A549 (cell line): ENCODE measurements around the gene SLIT3. TPM values are rescaled to one million over a fixed set of nuclear protein-coding genes. Genes with fewer than 3 reads are reported as not detected.
A peak's percentile ranks its signal among the peaks of the same experiment; 100 is the strongest.
"Not testable (repeated sequence)": the region's sequence is repeated elsewhere in the genome, so short reads cannot be mapped to it uniquely, and the experiment has no call there.

Source experiments
- ATAC-seq, 2 experiments: fragments of 200-7000 bp in 1 of 2; fragments of >200 bp in 1 of 2; cut with Nextera tagmentation in 1 of 2; cut with Tn5 transposase in 1 of 2; 3 replicates each; pipeline versions ENCODE4 v1.8.0 to v1.9.1; 2018 to 2020; ENCODE audit warnings: mild to moderate bottlenecking in 1 of 2, moderate library complexity in 1 of 2
- CTCF ChIA-PET: fragments of 300-600 bp; sonication (Branson Sonifier 250); formaldehyde crosslinking; extraction: SDS; loops from one replicate; lab custom pipeline; 2021; ENCODE audit warnings: antibody characterized with exemption, inconsistent platforms; lab: Yijun Ruan, JAX
- POLR2A ChIA-PET: fragments of 350-600 bp; formaldehyde crosslinking; extraction: SDS; loops from one replicate; lab custom pipeline; 2021; ENCODE audit warnings: antibody characterized with exemption, inconsistent platforms; lab: Yijun Ruan, JAX
- DNase-seq, 2 experiments: peaks; one replicate each; pipeline versions ENCODE4 v3.0.0 to v3.0.0-alpha.2; 2011 to 2016; ENCODE audit warnings: low read depth in 1 of 2, low spot score in 1 of 2
- FAIRE-seq: peaks from 2 replicates; lab custom pipeline; 2011; peaks lifted over from hg19 to GRCh38; lab: Jason Lieb, UNC
- H3K27ac ChIP-seq, 2 experiments: fragments of >200 bp; sonication (Bioruptor Twin); formaldehyde crosslinking; 3 replicates each; pipeline ENCODE4 v1.5.1; 2016 to 2017
- H3K4me1 ChIP-seq: fragments of >200 bp; sonication (Bioruptor Twin); formaldehyde crosslinking; 3 replicates; pipeline ENCODE4 v1.6.1; 2016
- H3K4me2 ChIP-seq: fragments of >200 bp; sonication (Bioruptor Twin); formaldehyde crosslinking; 3 replicates; pipeline ENCODE4 v1.6.1; 2016
- H3K4me3 ChIP-seq: fragments of >200 bp; sonication (Bioruptor Twin); formaldehyde crosslinking; 3 replicates; pipeline ENCODE4 v1.5.1; 2016
- H3K9me3 ChIP-seq: fragments of >200 bp; sonication (Bioruptor Twin); formaldehyde crosslinking; 3 replicates; pipeline ENCODE4 v1.6.1; 2016
- CEBPB ChIP-seq, 2 experiments: fragments of >200 bp in 1 of 2; sonication (Bioruptor Twin) in 1 of 2; formaldehyde crosslinking in 1 of 2; IDR thresholded peaks; 2 replicates each; pipeline ENCODE4 v1.6.1; 2012 to 2016
- CHD4 ChIP-seq: fragments of 200-600 bp; sonication (generic); IDR thresholded peaks from 2 replicates; pipeline ENCODE4 v1.6.1; 2016; ENCODE audit warnings: antibody characterized with exemption, mild to moderate bottlenecking, borderline replicate concordance
- CTCF ChIP-seq: fragments of >200 bp; sonication (Bioruptor Twin); formaldehyde crosslinking; IDR thresholded peaks from 3 replicates; pipeline ENCODE4 v1.5.1; 2016
- EHF ChIP-seq: fragments of 250-450 bp; sonication (Bioruptor Pico); IDR thresholded peaks from 2 replicates; pipeline ENCODE4 v1.5.0; 2020; ENCODE audit warnings: mild to moderate bottlenecking
- EHMT2 ChIP-seq: fragments of 200-600 bp; sonication (generic); IDR thresholded peaks from 2 replicates; pipeline ENCODE4 v1.6.1; 2016; ENCODE audit warnings: antibody characterized with exemption, low read depth, mild to moderate bottlenecking, moderate library complexity
- EP300 ChIP-seq, 2 experiments: fragments of >200 bp; sonication (Bioruptor Twin); formaldehyde crosslinking; IDR thresholded peaks; 2 replicates in 1 of 2; 3 replicates in 1 of 2; pipeline ENCODE4 v1.6.1; 2016 to 2017
- ESRRA ChIP-seq: fragments of 150-350 bp; IDR thresholded peaks from 2 replicates; pipeline ENCODE4 v1.6.1; 2014; ENCODE audit warnings: mild to moderate bottlenecking, low read length, borderline replicate concordance
- GATA3 ChIP-seq: IDR thresholded peaks from 2 replicates; pipeline ENCODE4 v1.6.1; 2012; ENCODE audit warnings: borderline replicate concordance
- HEYL ChIP-seq: fragments of 250-450 bp; sonication (Bioruptor Pico); IDR thresholded peaks from 2 replicates; pipeline ENCODE4 v1.8.0; 2021; ENCODE audit warnings: mild to moderate bottlenecking, moderate library complexity
- HOXB5 ChIP-seq: fragments of 250-450 bp; sonication (Bioruptor Pico); IDR thresholded peaks from 2 replicates; pipeline ENCODE4 v1.5.0; 2020; ENCODE audit warnings: mild to moderate bottlenecking, moderate library complexity
- JUN ChIP-seq, 2 experiments: fragments of >200 bp; sonication (Bioruptor Twin); formaldehyde crosslinking; IDR thresholded peaks; 2 replicates in 1 of 2; 3 replicates in 1 of 2; pipeline ENCODE4 v1.6.1; 2016 to 2017
- KDM5A ChIP-seq: fragments of 200-600 bp; sonication (generic); IDR thresholded peaks from 2 replicates; pipeline ENCODE4 v1.6.1; 2016; ENCODE audit warnings: antibody characterized with exemption, mild to moderate bottlenecking
- MAX ChIP-seq: IDR thresholded peaks from 2 replicates; pipeline ENCODE4 v1.6.1; 2012
- MAZ ChIP-seq: fragments of 150-350 bp; IDR thresholded peaks from 2 replicates; pipeline ENCODE4 v1.6.1; 2014; ENCODE audit warnings: antibody characterized with exemption, low read depth, low read length, borderline replicate concordance
- PBX3 ChIP-seq: IDR thresholded peaks from 2 replicates; pipeline ENCODE4 v1.6.1; 2012
- RCOR1 ChIP-seq: fragments of 150-350 bp; IDR thresholded peaks from 2 replicates; pipeline ENCODE4 v1.6.1; 2014; ENCODE audit warnings: antibody characterized with exemption, low read length, low read depth
- ZFP36 ChIP-seq: fragments of 450-650 bp; IDR thresholded peaks from 2 replicates; pipeline ENCODE4 v1.6.1; 2014; ENCODE audit warnings: borderline replicate concordance; ENCODE audit not compliant: partially characterized antibody
- ZNF302 ChIP-seq: fragments of 250-450 bp; sonication (Bioruptor Pico); IDR thresholded peaks from 2 replicates; pipeline ENCODE4 v1.9.0; 2021; ENCODE audit warnings: inconsistent platforms, mild to moderate bottlenecking, moderate library complexity
- ZSCAN20 ChIP-seq: fragments of 250-450 bp; sonication (Bioruptor Pico); IDR thresholded peaks from 2 replicates; pipeline ENCODE4 v1.8.0; 2022; ENCODE audit warnings: mild to moderate bottlenecking, moderate library complexity
- WGBS: methylation state at CpG from one replicate; pipeline ENCODE4 v1.1.6; 2017; ENCODE audit errors: missing lambda C conversion rate; 5-methylcytosine and 5-hydroxymethylcytosine counted together
- polyA plus RNA-seq, 4 experiments: library from polyadenylated mRNA; depleted of rRNA in 3 of 4; stranded (reverse); fragments of >200 nt; fragmentation: RNase III in 1 of 4; extraction: RNeasy Plus Mini Kit Qiagen cat#74134 plus additional on column Dnase treatment in 1 of 4; gene quantifications; 2 replicates in 3 of 4; 3 replicates in 1 of 4; pipeline ENCODE4 v1.2.3, GENCODE V29; 2011 to 2017
- TF ChIP-seq, protein P1 (sequence below): fragments of 200-600 bp; sonication (generic); IDR thresholded peaks from 2 replicates; pipeline ENCODE4 v1.6.1; 2016; ENCODE audit warnings: antibody characterized with exemption, mild to moderate bottlenecking, moderate library complexity
- TF ChIP-seq, protein P2 (sequence below): fragments of >200 bp; sonication (Bioruptor Twin); formaldehyde crosslinking; IDR thresholded peaks from 3 replicates; pipeline ENCODE4 v1.6.1; 2016

SLIT3 gene
- polyA plus RNA-seq, 2 of the 4 experiments (the other 2 are of a cell fraction), result 12.7 to 22.9 TPM

DNA sequence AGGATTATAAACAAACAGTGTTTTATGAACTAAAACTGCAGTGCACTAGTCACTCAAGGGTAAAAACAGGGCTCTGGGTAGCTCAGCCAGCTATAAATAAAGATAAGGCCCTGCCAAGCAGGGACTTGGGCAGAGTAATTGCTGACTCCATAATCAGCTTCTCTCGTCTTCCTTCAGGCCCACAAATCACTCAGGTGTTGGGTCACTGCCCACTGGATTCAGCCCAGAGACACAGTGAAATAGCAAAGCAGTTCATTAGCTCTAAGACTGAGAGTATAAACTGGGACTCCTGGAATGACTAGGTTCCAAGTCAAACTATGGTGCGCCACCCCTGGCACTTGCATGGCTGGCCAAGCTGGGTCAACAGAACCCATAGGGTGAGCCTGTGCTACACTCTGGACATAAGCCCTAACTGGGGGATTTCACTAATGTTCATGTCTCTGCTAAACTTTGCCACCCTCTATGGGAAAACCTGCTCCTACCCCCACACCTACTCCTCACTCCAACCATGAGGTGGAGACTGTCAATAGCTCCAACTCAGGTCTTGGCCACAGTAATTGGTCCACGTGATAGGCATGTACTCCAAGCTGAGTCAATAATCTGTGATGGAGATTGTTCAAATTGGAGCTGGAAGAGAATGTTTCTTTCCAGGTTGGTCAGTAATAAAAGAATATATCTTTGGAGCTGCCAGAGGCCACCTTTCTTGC is 158.5 kb downstream of the SLIT3 start (continued):
- TF ChIP-seq, protein P1, sequence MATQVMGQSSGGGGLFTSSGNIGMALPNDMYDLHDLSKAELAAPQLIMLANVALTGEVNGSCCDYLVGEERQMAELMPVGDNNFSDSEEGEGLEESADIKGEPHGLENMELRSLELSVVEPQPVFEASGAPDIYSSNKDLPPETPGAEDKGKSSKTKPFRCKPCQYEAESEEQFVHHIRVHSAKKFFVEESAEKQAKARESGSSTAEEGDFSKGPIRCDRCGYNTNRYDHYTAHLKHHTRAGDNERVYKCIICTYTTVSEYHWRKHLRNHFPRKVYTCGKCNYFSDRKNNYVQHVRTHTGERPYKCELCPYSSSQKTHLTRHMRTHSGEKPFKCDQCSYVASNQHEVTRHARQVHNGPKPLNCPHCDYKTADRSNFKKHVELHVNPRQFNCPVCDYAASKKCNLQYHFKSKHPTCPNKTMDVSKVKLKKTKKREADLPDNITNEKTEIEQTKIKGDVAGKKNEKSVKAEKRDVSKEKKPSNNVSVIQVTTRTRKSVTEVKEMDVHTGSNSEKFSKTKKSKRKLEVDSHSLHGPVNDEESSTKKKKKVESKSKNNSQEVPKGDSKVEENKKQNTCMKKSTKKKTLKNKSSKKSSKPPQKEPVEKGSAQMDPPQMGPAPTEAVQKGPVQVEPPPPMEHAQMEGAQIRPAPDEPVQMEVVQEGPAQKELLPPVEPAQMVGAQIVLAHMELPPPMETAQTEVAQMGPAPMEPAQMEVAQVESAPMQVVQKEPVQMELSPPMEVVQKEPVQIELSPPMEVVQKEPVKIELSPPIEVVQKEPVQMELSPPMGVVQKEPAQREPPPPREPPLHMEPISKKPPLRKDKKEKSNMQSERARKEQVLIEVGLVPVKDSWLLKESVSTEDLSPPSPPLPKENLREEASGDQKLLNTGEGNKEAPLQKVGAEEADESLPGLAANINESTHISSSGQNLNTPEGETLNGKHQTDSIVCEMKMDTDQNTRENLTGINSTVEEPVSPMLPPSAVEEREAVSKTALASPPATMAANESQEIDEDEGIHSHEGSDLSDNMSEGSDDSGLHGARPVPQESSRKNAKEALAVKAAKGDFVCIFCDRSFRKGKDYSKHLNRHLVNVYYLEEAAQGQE, result no peak
- TF ChIP-seq HEYL (no peak), CEBPB (IDR thresholded peaks at IDR 0.05) (no peak), ZSCAN20 (CRISPR knock-in tag) (no peak), KDM5A (no peak), CHD4 (no peak)

DNA sequence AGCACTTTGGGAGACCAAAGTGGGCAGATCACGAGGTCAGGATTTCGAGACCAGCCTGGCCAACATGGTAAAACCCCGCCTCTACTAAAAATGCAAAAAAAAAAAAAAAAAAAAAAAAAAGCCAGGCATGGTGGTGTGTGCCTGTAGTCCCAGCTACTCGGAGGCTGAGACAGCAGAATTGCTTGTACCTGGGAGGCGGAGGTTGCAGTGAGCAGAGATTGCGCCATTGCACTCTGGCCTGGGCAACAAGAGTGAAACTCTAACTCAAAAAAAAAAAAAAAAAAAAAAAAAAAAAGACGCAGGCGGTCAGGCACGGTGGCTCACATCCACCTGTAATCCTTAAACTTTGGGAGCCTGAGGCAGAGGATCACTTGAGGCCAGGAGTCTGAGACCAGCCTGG is 160.7 kb downstream of the SLIT3 start:
- H3K4me3 ChIP-seq, H3K9me3 ChIP-seq, FAIRE-seq: not testable (repeated sequence)
- WGBS, result 78% methylated on average over 6 of the region's 9 CpGs
- Histone ChIP-seq H3K4me2 (peak overlapping the region; percentile 82), H3K4me1 (peaks cover 26% of the 10 kb centered on the region), H3K27ac (peak overlapping the region; percentile 76 to 79)
- CTCF ChIA-PET, result interaction anchor here (0.8 to 2.3 kb wide), 5 partner anchors 12 to 441 kb away, joined by 3 to 6 read pairs (median 3); no protein-coding TSS in a partner anchor
- POLR2A ChIA-PET, result interaction anchor here (0.7 to 2.3 kb wide), 2 partner anchors 21 to 133 kb away, joined by 10 to 13 read pairs; no protein-coding TSS in a partner anchor
- TF ChIP-seq CEBPB (IDR thresholded peaks at IDR 0.05), result peak in 1 of 2 experiments; percentile 62; a peak in 2 of 4 replicates
- DNase-seq, result peak in 1 of 2 experiments; percentile 48
- peak in 1 of 2 experiments; percentile 57; a peak in 3 of 6 replicates for ATAC-seq

GRCh38 chr5:169139480-169140050 is 161.4 kb downstream of the SLIT3 start:
- 14% methylated on average over 6 of the region's 6 CpGs for WGBS
- H3K4me1 ChIP-seq, result peaks cover 26% of the 10 kb centered on the region
- peak; percentile 29 to 91 for DNase-seq
- FAIRE-seq, result no peak
- H3K9me3 ChIP-seq, result no peaks in the 10 kb centered on the region
- CTCF ChIA-PET, result interaction anchor here (0.8 to 2.3 kb wide), 4 partner anchors 15 to 61 kb away, joined by 3 to 6 read pairs (median 4); no protein-coding TSS in a partner anchor
- H3K27ac ChIP-seq, result peak overlapping the region; percentile 76 to 79
- peak; percentile 77 to 93 for ATAC-seq
- peak overlapping the region; percentile 82 for H3K4me2 ChIP-seq
- POLR2A ChIA-PET, result interaction anchor here (2.3 kb wide), 1 partner anchor 22 kb away, joined by 10 read pairs; no protein-coding TSS in a partner anchor
- TF ChIP-seq GATA3 (peak; percentile 70), PBX3 (no peak), CHD4 (no peak), EHF (no peak), CEBPB (IDR thresholded peaks at IDR 0.05) (peak in 1 of 2 experiments; percentile 16; a peak in 1 of 4 replicates), EHMT2 (no peak), MAX (peak; percentile 52), MAZ (no peak), ZFP36 (no peak), RCOR1 (no peak), ESRRA (no peak), CTCF (no peak), JUN (IDR thresholded peaks at IDR 0.05) (0 out of 5 replicates have a peak, but pooled peaks of 1 of the 2 experiments have one; percentile 26), ZNF302 (CRISPR knock-in tag) (no peak), EP300 (IDR thresholded peaks at IDR 0.05) (peak; percentile 10 to 33; a peak in 2 of 5 replicates), HOXB5 (no peak)
- TF ChIP-seq, protein P2, sequence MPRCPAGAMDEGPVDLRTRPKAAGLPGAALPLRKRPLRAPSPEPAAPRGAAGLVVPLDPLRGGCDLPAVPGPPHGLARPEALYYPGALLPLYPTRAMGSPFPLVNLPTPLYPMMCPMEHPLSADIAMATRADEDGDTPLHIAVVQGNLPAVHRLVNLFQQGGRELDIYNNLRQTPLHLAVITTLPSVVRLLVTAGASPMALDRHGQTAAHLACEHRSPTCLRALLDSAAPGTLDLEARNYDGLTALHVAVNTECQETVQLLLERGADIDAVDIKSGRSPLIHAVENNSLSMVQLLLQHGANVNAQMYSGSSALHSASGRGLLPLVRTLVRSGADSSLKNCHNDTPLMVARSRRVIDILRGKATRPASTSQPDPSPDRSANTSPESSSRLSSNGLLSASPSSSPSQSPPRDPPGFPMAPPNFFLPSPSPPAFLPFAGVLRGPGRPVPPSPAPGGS, result 0 out of 3 replicates have a peak, but pooled peaks have one; percentile 35
- no peak overlapping the region for H3K4me3 ChIP-seq
